ENCODE results near the gene UBE3A.

The UBE3A gene

DNA sequence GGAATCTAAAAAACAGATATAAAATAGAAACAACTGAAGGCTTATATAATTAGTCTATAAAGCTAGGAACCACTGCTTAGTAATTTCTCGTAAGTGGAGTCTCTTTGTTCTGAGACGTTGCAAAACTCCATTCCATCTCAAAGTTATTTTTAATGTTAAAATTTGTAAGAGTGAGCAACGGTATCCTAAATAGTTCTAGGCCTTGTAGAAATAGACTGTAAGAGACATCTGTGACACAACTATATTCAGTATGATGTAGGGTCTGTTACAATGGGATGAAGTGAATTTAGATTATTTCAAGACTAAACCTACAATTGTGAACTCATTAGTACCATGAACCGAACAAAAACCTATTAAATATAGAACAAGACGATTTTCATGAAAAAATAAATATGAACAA is 57.2 kb downstream of the UBE3A start:
- Histone ChIP-seq H3F3A (ENCODE audit: insufficient read depth) (0 out of 2 replicates have a peak, but pooled peaks cover 3% of the 10 kb centered on the region), H3K36me3 (ENCODE audit: low read length) (peaks cover 38% of the 10 kb centered on the region), H3K9ac (ENCODE audit: low read length) (no peak overlapping the region), H3K9me2 (replicated peaks; ENCODE audit: insufficient read depth, low read length) (no peaks in the 10 kb centered on the region), H3K27me3 (ENCODE audit: low read length) (no peaks in the 10 kb centered on the region), H3K9me3 (ENCODE audit: insufficient read depth, low read length) (no peaks in the 10 kb centered on the region), H4K20me1 (ENCODE audit: low read depth, low read length) (no peaks in the 10 kb centered on the region), H2AFZ (ENCODE audit: low read depth, low read length, severe bottlenecking) (no peak overlapping the region), H3K79me2 (ENCODE audit: insufficient read depth, low read length) (peaks cover 98% of the 10 kb centered on the region), H3K27ac (ENCODE audit: low read depth, low read length) (no peak overlapping the region), H3K4me3 (ENCODE audit: insufficient read depth, low read length, poor library complexity, severe bottlenecking) (no peak overlapping the region), H3K4me2 (ENCODE audit: low read depth, low read length, poor library complexity, severe bottlenecking) (no peak overlapping the region)
- TF ChIP-seq, protein P1, sequence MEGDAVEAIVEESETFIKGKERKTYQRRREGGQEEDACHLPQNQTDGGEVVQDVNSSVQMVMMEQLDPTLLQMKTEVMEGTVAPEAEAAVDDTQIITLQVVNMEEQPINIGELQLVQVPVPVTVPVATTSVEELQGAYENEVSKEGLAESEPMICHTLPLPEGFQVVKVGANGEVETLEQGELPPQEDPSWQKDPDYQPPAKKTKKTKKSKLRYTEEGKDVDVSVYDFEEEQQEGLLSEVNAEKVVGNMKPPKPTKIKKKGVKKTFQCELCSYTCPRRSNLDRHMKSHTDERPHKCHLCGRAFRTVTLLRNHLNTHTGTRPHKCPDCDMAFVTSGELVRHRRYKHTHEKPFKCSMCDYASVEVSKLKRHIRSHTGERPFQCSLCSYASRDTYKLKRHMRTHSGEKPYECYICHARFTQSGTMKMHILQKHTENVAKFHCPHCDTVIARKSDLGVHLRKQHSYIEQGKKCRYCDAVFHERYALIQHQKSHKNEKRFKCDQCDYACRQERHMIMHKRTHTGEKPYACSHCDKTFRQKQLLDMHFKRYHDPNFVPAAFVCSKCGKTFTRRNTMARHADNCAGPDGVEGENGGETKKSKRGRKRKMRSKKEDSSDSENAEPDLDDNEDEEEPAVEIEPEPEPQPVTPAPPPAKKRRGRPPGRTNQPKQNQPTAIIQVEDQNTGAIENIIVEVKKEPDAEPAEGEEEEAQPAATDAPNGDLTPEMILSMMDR (IDR thresholded peaks at IDR 0.05; ENCODE audit: insufficient read depth, low read length, poor library complexity, severe bottlenecking), result no peak
- no peak for TF ChIP-seq EZH2phosphoT487 (conservative IDR thresholded peaks at IDR 0.05; ENCODE audit: low read length)

DNA sequence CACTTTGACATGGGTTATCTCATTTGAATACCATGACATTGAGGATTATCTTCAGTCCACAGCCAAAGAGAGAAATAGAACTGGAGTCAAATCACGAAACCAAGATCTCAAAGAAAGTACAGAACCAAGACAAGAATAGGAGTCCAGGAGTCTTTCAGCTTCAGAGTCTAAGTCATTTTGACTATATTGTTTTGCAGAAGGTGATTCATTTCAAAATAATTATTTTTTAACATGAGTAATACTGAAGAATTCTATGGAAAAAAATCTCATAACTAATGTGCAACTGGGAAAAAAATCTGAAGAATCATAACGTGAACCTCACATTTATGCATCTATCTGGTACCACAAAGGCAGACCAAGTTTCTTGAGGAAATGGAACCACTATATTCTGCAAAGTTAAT is 60.3 kb downstream of the UBE3A start:
- H3K9me3 ChIP-seq (ENCODE audit: insufficient read depth, low read length), result no peaks in the 10 kb centered on the region

DNA sequence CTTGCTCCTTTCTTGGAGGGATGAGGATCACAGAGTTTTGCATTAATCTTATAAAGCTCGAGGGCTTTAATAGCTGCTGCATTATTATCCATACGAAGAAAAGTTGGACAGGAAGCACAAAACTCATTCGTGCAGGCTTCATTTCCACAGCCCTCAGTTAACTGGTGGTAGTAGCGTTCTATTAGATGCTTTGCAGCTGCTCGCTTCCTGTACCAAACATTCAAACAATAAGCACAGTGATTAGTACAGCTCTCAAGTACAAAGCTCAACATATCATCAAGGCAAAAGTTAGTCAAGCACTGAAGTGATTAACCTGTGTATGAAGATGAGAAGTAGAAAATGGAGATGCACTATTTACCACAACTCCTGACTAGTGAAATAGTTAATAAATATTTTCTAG is 63.3 kb downstream of the UBE3A start:
- TF ChIP-seq, protein P1 (IDR thresholded peaks at IDR 0.05; ENCODE audit: insufficient read depth, low read length, poor library complexity, severe bottlenecking), result no peak
- TF ChIP-seq EZH2phosphoT487 (conservative IDR thresholded peaks at IDR 0.05; ENCODE audit: low read length), result no peak
- Histone ChIP-seq H4K20me1 (ENCODE audit: low read depth, low read length) (no peaks in the 10 kb centered on the region), H3K27me3 (ENCODE audit: low read length) (no peaks in the 10 kb centered on the region), H3K36me3 (ENCODE audit: low read length) (peaks cover 54% of the 10 kb centered on the region), H3K4me2 (ENCODE audit: low read depth, low read length, poor library complexity, severe bottlenecking) (no peak overlapping the region), H3K27ac (ENCODE audit: low read depth, low read length) (no peak overlapping the region), H3K9ac (ENCODE audit: low read length) (no peak overlapping the region), H3K9me3 (ENCODE audit: insufficient read depth, low read length) (no peaks in the 10 kb centered on the region), H3K79me2 (ENCODE audit: insufficient read depth, low read length) (peaks cover 61% of the 10 kb centered on the region), H3K9me2 (replicated peaks; ENCODE audit: insufficient read depth, low read length) (no peaks in the 10 kb centered on the region), H3K4me3 (ENCODE audit: insufficient read depth, low read length, poor library complexity, severe bottlenecking) (no peak overlapping the region), H2AFZ (ENCODE audit: low read depth, low read length, severe bottlenecking) (no peak overlapping the region), H3F3A (ENCODE audit: insufficient read depth) (no peaks in the 10 kb centered on the region)

More for the DNA sequence above, 60.3 kb downstream of the UBE3A start:
- TF ChIP-seq EZH2phosphoT487 (conservative IDR thresholded peaks at IDR 0.05; ENCODE audit: low read length), result no peak
- TF ChIP-seq, protein P1 (IDR thresholded peaks at IDR 0.05; ENCODE audit: insufficient read depth, low read length, poor library complexity, severe bottlenecking), result no peak
- Histone ChIP-seq H3K27me3 (ENCODE audit: low read length) (no peaks in the 10 kb centered on the region), H3K36me3 (ENCODE audit: low read length) (peaks cover 28% of the 10 kb centered on the region; the same call in 1 of the 2 replicates), H2AFZ (ENCODE audit: low read depth, low read length, severe bottlenecking) (no peak overlapping the region), H4K20me1 (ENCODE audit: low read depth, low read length) (no peaks in the 10 kb centered on the region), H3K4me3 (ENCODE audit: insufficient read depth, low read length, poor library complexity, severe bottlenecking) (no peak overlapping the region), H3K4me2 (ENCODE audit: low read depth, low read length, poor library complexity, severe bottlenecking) (no peak overlapping the region), H3K27ac (ENCODE audit: low read depth, low read length) (no peak overlapping the region), H3K9ac (ENCODE audit: low read length) (no peak overlapping the region), H3K79me2 (ENCODE audit: insufficient read depth, low read length) (peaks cover 75% of the 10 kb centered on the region), H3F3A (ENCODE audit: insufficient read depth) (0 out of 2 replicates have a peak, but pooled peaks cover 3% of the 10 kb centered on the region), H3K9me2 (replicated peaks; ENCODE audit: insufficient read depth, low read length) (no peaks in the 10 kb centered on the region)
